Choroid plexus epithelial cell (primary cell): ENCODE data around the gene CCND1.
"Not testable (repeated sequence)": the region's sequence is repeated elsewhere in the genome, so short reads cannot be mapped to it uniquely, and the experiment has no call there.

ENCODE experiments used
- DNase-seq: peaks from one replicate; pipeline ENCODE4 v3.0.0-alpha.2; 2010; ENCODE audit warnings: low read depth
- H3K4me3 ChIP-seq: 2 replicates; pipeline ENCODE4 v1.5.1; 2011; ENCODE audit warnings: low read depth, mild to moderate bottlenecking, control low read depth, low read length, moderate library complexity
- CTCF ChIP-seq: conservative IDR thresholded peaks from 2 replicates; pipeline ENCODE4 v1.5.1; 2011; ENCODE audit warnings: low read depth, mild to moderate bottlenecking, control low read depth, inconsistent platforms, low read length, moderate library complexity

Gene CCND1

GRCh38 chr11:69617682-69618081 is 23.3 kb upstream of the CCND1 start:
- TF ChIP-seq CTCF = no peak
- H3K4me3 ChIP-seq = no peak overlapping the region
- no peak for DNase-seq

- no peak overlapping the region for H3K4me3 ChIP-seq
- TF ChIP-seq CTCF = no peak
- no peak for DNase-seq
Measured at GRCh38 chr11:69618237-69618636, 22.7 kb upstream of the CCND1 start.

- no peak for DNase-seq
- H3K4me3 ChIP-seq = no peak overlapping the region
- TF ChIP-seq CTCF = no peak
Measured at GRCh38 chr11:69620683-69621290, 20.2 kb upstream of the CCND1 start.

GRCh38 chr11:69622097-69622681 is 18.8 kb upstream of the CCND1 start:
- not testable (repeated sequence) for DNase-seq, H3K4me3 ChIP-seq

- DNase-seq = no peak
- no peak for TF ChIP-seq CTCF
Measured at GRCh38 chr11:69624293-69624692, 16.7 kb upstream of the CCND1 start.

GRCh38 chr11:69625476-69625875 is 15.5 kb upstream of the CCND1 start:
- DNase-seq = no peak
- no peak overlapping the region for H3K4me3 ChIP-seq
- TF ChIP-seq CTCF = no peak

More at GRCh38 chr11:69624293-69624692, 16.7 kb upstream of the CCND1 start:
- H3K4me3 ChIP-seq = no peak overlapping the region

GRCh38 chr11:69627551-69627950 is 13.4 kb upstream of the CCND1 start:
- TF ChIP-seq CTCF = no peak
- no peak for DNase-seq
- no peak overlapping the region for H3K4me3 ChIP-seq
